Neural progenitor cell (in vitro differentiated cells): ENCODE results near the gene PRDM15.

Source experiments
- EZH2 ChIP-seq: fragments of 200-600 bp; sonication (generic); IDR thresholded peaks from 2 replicates; pipeline ENCODE4 v1.6.1; 2017; ENCODE audit warnings: antibody characterized with exemption, mild to moderate bottlenecking, moderate library complexity
- EZH2phosphoT487 ChIP-seq: fragments of 200-600 bp; sonication (generic); IDR thresholded peaks from 2 replicates; pipeline ENCODE4 v1.6.1; 2017; ENCODE audit warnings: antibody characterized with exemption
- TF ChIP-seq, protein P1 (sequence below): fragments of 200-600 bp; sonication (generic); IDR thresholded peaks from 2 replicates; pipeline ENCODE4 v1.5.1; 2017; ENCODE audit warnings: antibody characterized with exemption, mild to moderate bottlenecking

- TF ChIP-seq, protein P1, sequence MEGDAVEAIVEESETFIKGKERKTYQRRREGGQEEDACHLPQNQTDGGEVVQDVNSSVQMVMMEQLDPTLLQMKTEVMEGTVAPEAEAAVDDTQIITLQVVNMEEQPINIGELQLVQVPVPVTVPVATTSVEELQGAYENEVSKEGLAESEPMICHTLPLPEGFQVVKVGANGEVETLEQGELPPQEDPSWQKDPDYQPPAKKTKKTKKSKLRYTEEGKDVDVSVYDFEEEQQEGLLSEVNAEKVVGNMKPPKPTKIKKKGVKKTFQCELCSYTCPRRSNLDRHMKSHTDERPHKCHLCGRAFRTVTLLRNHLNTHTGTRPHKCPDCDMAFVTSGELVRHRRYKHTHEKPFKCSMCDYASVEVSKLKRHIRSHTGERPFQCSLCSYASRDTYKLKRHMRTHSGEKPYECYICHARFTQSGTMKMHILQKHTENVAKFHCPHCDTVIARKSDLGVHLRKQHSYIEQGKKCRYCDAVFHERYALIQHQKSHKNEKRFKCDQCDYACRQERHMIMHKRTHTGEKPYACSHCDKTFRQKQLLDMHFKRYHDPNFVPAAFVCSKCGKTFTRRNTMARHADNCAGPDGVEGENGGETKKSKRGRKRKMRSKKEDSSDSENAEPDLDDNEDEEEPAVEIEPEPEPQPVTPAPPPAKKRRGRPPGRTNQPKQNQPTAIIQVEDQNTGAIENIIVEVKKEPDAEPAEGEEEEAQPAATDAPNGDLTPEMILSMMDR = no peak
- TF ChIP-seq EZH2 = no peak
- TF ChIP-seq EZH2phosphoT487 = no peak
Observed at GRCh38 chr21:41840880-41841279, 38.3 kb downstream of the PRDM15 start.
